Stimulated activated CD4-positive, alpha-beta T cell treated with anti-CD3 and anti-CD28 coated beads, Interleukin-12 subunit alpha, Interleukin-12 subunit beta, amount 100 ng/mL, for 24 hours (primary cell): ENCODE measurements around the gene UFC1.

ENCODE experiments used
- DNase-seq, 2 experiments: peaks; one replicate each; pipeline ENCODE4 v3.0.0-alpha.2; 2020; ENCODE audit warnings: low read depth in 2 of 2

UFC1 gene

DNA sequence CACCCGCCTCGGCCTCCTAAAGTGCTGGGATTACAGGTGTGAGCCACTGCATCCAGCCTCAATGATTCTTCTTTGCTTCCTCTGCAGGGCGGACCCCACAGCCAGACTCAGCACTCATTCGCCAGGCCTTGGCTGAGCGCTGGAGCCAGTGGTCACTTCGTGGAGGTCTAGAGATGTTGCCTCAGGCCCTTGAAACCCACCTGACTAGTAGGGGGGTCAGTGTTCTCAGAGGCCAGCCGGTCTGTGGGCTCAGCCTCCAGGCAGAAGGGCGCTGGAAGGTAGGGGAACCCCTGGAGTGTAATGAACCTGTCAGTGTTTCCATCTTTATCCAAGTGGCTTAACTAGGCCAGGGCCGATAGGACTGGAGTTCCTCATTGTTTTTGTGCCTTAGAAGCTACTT is 15.1 kb downstream of the UFC1 start:
- no peak for DNase-seq

DNA sequence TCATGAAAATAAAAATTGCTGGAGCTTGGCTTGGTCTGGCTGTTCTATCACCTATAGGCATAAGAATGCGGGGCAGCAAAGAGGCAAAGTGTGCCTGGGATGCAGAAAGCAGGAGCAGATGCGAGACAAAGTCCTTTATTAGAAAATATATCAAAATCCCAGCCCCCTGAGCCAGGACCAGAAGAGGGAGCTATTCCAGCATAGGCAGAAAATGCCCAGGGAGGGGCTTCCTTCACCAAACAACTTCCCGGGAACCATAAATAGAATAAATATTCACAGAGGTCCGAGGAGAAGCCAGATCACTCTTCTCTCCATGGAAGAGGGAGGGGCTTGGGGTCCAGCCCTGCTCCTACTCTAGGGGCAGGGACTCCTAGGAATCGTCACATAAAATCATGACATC is 17.4 kb downstream of the UFC1 start:
- no peak for DNase-seq

DNA sequence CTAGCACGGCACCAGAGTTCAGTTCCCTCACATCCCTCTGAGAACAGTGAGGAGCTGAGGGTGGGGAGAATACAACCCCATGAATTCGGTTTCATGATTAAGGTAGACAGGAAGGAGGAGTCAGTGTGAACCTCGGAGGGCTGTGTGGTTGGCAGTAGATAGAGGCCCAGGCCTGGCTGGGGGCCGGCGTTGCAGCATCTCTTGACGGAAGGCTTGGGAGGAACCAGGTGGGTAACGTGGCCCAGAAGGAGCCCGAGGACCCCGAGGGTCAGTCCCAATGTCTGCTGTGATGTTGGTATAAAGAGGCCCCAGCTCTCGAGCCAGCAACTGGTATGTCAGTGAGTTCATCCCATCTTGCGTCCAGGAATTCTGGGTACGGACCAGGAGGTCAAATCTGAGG is 17.9 kb downstream of the UFC1 start:
- DNase-seq = no peak

- no peak for DNase-seq
Observed at GRCh38 chr1:161172349-161172748, 18.6 kb downstream of the UFC1 start.

DNA sequence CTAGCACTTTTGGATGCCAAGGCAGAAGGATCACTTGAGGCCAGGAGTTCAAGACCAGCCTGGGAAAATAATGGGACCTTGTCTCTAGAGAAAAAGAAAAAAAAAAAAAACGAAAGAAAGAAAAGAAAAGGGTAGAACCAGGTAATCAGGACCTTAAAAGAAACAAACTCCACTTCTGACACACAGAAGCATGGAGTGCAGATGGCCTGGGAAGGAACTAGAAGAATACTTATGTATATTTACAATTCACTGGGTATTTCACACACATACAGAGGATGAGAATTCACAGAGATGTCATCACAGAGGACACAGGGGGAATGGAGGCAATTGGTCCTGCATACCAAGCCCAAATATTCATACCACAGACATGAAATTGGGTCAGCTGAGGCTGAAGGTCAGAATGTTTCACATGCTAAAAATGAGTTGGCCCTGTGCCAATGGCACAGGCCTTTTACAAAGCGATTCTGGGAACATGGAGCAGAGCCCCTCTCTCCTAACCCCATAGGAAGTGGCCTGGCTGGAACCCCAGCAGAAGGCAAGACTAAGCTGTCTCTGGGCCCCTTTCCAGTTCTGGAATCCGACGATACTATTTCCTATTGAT is 19.1 kb downstream of the UFC1 start:
- no peak for DNase-seq

- DNase-seq = no peak
Observed at GRCh38 chr1:161173711-161174110, 19.9 kb downstream of the UFC1 start.

- no peak for DNase-seq
Observed at GRCh38 chr1:161174911-161175310, 21.1 kb downstream of the UFC1 start.

DNA sequence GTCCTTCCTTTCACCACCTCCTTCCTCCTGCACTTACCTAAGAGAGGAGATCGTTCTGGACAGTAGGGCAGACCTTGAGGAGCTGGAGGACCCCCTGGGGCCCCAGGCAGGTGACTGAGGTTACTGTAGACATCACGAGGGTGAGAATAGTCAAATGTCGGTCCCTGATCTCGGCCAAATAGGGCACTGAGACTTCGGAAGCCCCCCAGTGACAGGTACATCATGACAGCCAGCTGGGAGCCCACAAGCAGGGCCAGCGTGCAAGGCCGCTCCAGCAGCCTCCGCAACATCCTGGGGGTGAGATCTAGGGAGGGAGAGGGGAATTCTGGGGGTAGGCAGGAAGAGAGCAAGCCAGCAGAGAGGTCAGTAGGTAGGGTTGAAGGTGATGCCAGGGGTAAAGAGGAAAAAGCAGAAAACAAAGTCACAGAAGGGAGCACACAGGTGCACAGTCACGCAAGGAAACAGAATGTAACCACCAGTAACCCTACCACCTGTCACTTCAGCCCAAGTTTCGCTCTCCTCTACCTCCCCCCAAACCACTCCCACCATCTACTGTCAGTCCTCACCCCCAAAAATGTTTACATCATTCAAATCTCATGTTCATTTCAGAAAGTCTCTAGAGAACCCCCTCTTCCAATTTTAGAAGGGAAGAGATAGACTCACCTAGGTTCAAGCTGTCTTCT is 22.1 kb downstream of the UFC1 start:
- DNase-seq = no peak

- no peak for DNase-seq
Observed at GRCh38 chr1:161176468-161177111, 22.8 kb downstream of the UFC1 start.

- peak; percentile 93 to 98 for DNase-seq
Observed at GRCh38 chr1:161177112-161177935, 23.5 kb downstream of the UFC1 start, which contains the start of gene B4GALT3. Gene B4GALT3 (minus strand): TSS chr1:161177507. CDS start chr1:161176060, 1,447 bp downstream.

DNA sequence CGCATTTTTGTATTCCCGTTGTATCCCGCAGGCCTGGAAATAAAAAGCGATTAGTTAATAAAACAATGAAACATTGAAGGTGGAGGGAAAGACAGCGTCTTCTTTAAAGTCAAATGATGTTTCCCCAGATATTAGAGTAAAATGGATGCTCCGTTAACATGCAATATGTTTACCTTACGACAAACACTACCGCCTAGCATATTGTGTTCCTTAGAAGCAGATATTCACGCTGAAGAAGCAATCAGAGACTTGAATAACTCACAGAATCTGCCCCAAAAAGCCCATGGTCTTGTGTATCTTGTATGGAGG is 24.1 kb downstream of the UFC1 start:
- no peak for DNase-seq

GRCh38 chr1:161179698-161180097 is 25.9 kb downstream of the UFC1 start:
- DNase-seq = no peak

- DNase-seq = no peak
Observed at GRCh38 chr1:161180639-161181038, 26.9 kb downstream of the UFC1 start.

DNA sequence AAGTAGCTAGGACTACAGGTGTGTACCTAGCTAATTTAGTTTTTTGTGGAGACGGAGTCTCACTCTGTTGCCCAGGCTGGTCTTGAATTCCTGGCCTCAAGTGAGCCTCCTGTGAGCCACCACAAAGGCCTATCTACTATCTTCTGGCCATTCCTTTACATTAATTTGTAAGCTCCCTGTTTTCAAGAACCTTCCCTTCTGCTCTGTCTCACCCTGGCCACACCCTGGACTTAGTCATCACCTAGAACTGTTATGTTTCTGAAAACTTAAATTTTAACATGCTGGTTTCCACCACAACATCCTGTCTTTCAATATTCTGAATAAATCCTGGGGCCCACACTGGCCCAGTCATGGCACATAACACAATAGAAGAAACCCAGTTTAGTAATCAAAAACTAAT is 28.4 kb downstream of the UFC1 start:
- DNase-seq = peak in 1 of 2 experiments; percentile 53

GRCh38 chr1:161185282-161185682 is 31.5 kb downstream of the UFC1 start:
- DNase-seq = peak in 1 of 2 experiments; percentile 41

GRCh38 chr1:161185732-161186311 is 32.0 kb downstream of the UFC1 start:
- DNase-seq = no peak

GRCh38 chr1:161187311-161187710 is 33.5 kb downstream of the UFC1 start:
- DNase-seq = no peak

GRCh38 chr1:161188381-161188780 is 34.6 kb downstream of the UFC1 start:
- no peak for DNase-seq

GRCh38 chr1:161189036-161189435 is 35.3 kb downstream of the UFC1 start:
- no peak for DNase-seq

DNA sequence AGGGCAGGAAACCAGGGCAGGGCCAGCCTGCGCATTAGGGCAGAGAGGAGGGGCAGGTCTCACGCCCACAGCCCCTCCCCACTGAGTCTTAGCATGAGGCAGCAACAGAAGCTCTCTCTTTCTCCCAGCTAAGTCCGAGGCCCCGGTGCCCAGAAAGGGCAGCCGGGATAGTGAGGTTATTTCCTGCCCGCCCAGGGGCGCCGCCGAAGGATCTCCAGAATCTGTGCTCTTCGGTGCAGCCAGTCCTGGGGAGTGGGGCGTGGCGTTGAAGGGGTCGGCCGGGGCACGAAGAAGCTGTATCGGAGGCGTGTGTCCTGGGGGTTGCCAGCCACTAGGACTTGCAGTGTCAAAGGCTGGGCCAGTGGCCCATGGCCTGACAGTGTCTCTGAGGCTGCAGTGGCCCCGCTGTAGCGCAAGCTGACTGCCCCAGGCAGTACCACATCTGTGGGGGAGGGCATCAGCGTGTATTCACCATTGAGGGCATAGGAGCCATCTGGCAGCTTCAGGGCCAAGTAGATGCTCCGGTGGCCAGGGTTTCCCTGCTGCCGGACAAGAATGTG is 37.3 kb downstream of the UFC1 start:
- DNase-seq = no peak

DNA sequence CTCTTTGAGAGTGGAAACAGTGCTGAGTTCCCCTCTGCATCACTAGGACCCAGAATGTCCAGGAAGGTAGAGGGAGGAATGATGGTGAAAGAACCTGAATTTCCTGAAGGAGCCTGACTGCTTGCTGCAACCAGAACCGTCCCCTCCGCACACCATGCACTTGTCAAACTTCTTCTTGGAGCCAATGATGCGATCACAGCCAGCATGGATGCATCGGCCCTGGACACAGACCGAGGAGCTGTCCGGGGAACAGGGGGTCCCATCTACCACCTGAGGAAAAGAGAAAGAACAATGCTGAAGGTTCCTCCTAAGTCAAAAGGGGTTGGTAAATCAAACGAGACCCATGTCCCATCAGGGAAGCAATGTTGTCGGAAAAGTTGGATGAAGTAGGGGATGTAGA is 38.2 kb downstream of the UFC1 start:
- no peak for DNase-seq
